ENCODE data around the gene PPEF2.
A peak's percentile ranks its signal among the peaks of the same experiment; 100 is the strongest.
"Not testable (repeated sequence)": the region's sequence is repeated elsewhere in the genome, so short reads cannot be mapped to it uniquely, and the experiment has no call there.

PPEF2 gene

GRCh38 chr4:75902352-75902751 is at the start of gene PPEF2:
Gene PPEF2, minus strand, starts transcription at chr4:75902452. Its CDS starts 6,127 bp downstream, at chr4:75896325.
- no peak for DNase-seq (ENCODE audit: low spot score)

- DNase-seq (ENCODE audit: low spot score): no peak
These were observed 48.1 kb upstream of the PPEF2 start for GRCh38 chr4:75950213-75950815.

GRCh38 chr4:75948822-75949444 is 46.7 kb upstream of the PPEF2 start:
- no peak for DNase-seq (ENCODE audit: low spot score)

- peak; percentile 86 for DNase-seq (ENCODE audit: low spot score)
These were observed 38.5 kb upstream of the PPEF2 start, which contains the start of gene NAAA for GRCh38 chr4:75940692-75941253. Gene NAAA, minus strand, starts transcription at chr4:75941013. Its CDS starts 64 bp downstream, at chr4:75940949.

GRCh38 chr4:75939890-75940691 is 37.8 kb upstream of the PPEF2 start:
- DNase-seq (ENCODE audit: low spot score): peak; percentile 74

DNA sequence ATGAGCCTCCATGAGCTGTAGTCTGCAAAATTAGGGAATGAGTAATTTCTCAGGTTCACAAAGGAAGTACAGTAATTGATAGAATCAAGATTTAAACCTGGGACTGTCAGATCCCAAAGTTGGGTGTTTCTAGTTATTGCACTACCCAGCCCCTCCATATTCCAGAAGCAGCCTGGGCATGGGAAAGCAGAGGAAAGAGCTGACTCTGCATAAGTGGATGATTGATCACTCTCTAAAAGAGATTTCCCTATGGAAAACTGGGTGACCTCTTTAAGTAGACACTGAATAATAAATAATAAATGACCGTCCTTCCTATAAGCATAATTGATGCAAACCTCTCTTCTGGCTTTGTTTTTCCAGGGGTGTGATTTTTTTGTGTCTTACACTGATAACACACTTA is 33.4 kb upstream of the PPEF2 start:
- DNase-seq (ENCODE audit: low spot score): no peak

DNA sequence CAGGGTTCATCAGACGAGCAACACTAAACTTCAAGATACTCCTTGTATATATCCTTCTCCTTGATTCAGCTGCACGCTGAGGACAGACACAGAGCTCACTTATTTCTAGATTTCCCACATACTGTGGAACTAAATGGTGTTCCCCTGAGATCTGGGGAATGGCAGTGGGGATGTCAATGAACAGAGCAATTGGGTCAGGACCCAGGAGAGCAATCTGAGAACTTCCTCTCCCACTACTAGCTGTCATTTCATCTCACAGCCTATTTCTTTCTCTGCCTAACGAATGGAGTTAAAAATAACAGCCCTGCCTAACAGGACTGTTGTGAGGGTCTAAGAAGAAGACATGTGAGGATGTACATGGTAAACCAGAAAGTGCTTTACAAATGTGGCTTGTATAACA is 27.9 kb upstream of the PPEF2 start:
- no peak for DNase-seq (ENCODE audit: low spot score)

- not testable (repeated sequence) for DNase-seq (ENCODE audit: low spot score)
These were observed 22.7 kb upstream of the PPEF2 start for GRCh38 chr4:75924916-75925315.

DNA sequence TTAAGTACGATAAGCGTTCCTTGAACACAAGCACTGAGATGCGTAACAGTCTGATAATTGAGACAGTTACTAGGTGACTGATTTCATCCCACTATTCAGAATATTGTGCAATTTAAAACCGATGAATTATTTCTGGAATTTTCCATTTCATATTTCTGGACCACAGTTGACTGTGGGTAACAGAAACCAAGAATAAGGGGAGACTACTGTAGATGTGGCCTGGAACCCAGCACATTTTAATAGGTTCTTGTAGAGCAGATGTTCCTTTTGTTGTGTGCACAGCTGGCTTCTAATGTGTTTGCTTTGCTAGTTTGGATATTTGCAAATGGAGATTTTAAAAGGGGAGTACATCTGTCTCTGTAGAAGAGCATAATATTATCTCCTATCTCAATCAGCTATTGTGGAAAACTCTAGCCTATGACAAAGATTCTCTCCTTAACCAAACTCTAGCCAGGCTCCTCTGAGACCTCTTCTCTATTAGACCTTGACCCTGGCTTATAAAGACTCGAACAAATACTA is 22.1 kb upstream of the PPEF2 start:
- DNase-seq (ENCODE audit: low spot score): no peak

GRCh38 chr4:75922588-75922987 is 20.3 kb upstream of the PPEF2 start:
- no peak for DNase-seq (ENCODE audit: low spot score)

DNA sequence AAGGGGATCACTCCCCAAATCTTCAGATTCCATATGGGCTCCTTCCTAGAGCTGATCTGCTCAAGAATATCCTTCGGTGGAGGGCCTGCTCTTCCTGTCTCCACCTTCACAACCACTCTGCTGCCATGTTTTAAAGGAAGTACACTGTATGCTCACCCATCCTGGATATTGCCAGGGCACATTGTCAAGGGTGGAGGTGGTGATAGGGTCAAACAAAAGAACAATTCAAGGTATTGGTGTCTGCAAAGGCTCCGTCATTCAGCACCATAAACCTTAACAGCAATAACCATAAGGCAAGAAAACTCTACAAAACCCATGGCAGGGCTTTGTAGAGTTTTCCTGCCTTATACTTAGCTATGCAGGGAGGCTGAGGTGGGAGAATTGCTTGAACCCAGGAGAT is 19.7 kb upstream of the PPEF2 start:
- DNase-seq (ENCODE audit: low spot score): no peak

DNA sequence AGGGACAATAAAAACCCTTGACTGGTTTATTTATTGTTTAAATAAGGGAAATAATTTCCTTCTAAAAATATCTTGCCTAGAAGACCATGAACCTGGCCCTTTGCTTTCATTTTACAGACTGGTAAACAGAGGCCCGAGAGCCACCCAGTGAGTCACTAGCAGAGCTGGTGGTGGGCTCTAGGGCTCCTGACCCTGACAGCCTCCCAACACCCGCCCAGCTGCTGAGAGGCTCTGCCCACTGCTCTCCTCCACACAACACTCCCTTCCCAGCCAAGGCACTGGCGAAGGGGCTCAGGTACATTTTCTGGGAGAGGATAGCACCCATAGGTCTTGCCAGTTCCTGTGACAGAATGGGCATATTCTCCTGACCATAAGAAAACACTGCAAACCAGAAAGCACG is 18.1 kb upstream of the PPEF2 start:
- DNase-seq (ENCODE audit: low spot score): no peak

DNA sequence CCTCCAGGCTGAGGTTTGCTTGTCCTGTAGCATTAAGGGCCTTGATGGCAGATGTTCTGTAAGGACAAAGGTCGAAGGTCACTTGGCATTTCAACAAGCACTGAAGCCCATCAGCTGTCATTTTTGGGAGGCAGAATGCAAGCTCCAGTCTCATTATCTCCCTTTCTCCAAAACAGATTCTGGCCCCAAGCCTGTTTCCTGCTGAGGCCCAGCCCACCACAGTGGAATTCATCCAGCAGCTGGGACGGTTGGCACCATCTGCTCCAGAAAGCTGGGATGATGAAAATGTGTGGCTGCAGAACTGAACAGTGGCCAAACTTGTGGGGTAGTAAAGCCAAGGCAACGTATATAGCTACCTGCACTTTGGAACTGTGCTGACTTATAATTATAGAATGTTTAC is 17.7 kb upstream of the PPEF2 start:
- DNase-seq (ENCODE audit: low spot score): no peak

DNA sequence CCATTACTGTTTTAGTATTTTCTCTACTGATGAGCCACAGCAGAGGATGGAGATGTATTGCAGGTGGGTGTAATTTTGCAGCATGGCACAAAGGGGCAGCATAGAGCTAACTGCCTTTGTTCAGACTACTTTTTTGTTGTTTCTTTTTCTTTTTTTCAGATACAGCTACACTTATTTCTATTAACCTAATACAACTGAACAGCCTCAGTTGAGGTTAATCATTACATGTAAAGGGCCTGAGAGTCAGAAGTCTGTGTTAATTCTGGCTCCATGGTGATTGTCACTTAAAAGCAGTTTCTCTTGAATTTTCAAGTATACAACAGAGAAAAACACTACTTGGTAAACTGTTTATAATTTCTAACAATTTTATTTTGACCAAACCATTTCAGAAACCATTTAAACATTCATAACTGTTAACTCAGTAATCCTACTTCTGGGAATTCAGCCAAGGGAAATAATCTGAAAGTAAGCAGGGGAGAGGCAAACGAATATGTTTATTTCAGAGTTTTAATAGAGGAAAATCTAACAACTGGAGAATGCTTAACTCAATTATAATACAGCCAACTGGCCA is 13.9 kb upstream of the PPEF2 start:
- DNase-seq (ENCODE audit: low spot score): peak; percentile 40

DNA sequence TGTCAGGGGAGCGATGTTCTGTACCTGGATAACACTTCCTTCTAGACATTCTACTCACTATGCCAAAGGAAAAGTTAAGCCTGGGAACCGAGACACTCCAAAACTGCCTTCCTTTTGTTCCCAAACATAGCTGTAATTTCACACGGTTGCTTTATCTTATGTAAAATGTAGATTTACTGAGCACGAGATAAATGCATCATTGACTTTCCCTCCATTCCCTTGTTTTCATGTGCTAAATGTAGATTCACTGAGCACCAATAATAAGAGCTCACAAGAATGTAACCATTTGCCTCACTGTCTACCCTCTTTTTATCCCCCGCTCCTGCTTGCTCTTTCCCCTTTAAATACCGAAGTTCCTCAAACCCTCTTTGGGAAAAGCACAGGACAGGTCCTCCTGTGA is 10.7 kb upstream of the PPEF2 start:
- DNase-seq (ENCODE audit: low spot score): no peak

GRCh38 chr4:75910831-75911230 is 8.6 kb upstream of the PPEF2 start:
- DNase-seq (ENCODE audit: low spot score): not testable (repeated sequence)

DNA sequence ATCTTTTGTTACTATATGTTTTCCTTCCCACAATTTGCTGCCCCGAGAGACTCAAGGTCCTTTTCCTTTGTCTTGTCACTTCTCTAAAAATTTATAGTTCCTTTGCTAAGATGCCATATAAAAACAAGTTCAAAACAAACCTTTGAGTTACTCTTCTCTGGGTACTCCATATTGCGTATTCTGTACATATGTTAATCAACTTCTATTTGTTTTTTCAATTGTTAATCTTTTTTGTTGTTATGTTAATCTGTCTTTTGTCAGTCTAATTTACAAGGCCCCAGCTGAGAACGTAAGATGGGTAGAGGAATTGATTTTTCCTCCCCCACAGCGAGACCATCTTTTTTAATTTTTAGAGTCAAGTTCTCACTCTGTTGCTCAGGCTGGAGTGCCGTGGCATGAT is 7.2 kb upstream of the PPEF2 start:
- no peak for DNase-seq (ENCODE audit: low spot score)

- DNase-seq (ENCODE audit: low spot score): no peak
These were observed 6.3 kb upstream of the PPEF2 start for GRCh38 chr4:75908555-75908954.

GRCh38 chr4:75907966-75908365 is 5.7 kb upstream of the PPEF2 start:
- DNase-seq (ENCODE audit: low spot score): no peak

- no peak for DNase-seq (ENCODE audit: low spot score)
These were observed 1.8 kb upstream of the PPEF2 start for GRCh38 chr4:75904076-75904475.

DNA sequence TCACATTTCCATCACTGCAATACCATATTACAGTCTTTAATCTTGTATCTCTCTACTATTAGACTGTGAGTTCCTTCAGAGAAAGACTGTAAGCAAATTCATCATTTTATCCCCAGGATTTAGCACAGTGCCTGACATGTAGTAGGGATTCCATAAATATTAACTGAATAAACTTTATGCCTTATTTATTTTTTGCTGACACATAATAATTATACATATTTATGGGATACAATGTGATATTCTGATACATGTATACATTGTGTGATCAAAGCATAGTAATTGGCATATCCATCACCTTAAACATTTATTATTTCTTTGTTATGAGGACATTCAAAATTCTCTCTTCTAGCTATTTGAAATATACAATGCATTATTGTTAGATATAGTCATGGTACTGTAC is 3.7 kb downstream of the PPEF2 start:
- DNase-seq (ENCODE audit: low spot score): no peak

GRCh38 chr4:75895744-75896314 is 6.4 kb downstream of the PPEF2 start:
- peak; percentile 33 for DNase-seq (ENCODE audit: low spot score)
